ENCODE results near the gene CATSPER3.

CATSPER3 gene

GRCh38 chr5:135048286-135048685 lies 80.6 kb downstream of the CATSPER3 start:
- DNase-seq: no peak

DNA sequence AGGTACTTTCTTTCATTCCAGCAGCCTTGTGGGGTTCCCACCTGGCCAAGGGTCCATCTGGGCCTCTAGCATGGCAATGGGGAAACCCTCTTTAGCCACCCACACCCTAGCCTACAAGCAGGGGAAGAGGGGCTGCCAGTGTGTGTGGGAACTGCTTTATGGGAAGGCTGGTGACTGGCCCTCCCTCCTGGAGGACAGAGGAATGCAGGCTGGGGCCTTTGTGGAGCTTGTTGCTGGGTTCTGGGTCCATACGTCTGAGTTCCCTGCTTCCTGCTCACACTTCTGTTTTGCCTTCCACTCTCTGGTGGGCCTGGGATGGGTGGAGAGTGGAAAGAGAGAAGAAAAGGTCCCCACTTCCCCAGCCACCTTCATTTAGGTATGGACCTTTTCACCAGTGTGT lies 81.2 kb downstream of the CATSPER3 start:
- DNase-seq: no peak

DNA sequence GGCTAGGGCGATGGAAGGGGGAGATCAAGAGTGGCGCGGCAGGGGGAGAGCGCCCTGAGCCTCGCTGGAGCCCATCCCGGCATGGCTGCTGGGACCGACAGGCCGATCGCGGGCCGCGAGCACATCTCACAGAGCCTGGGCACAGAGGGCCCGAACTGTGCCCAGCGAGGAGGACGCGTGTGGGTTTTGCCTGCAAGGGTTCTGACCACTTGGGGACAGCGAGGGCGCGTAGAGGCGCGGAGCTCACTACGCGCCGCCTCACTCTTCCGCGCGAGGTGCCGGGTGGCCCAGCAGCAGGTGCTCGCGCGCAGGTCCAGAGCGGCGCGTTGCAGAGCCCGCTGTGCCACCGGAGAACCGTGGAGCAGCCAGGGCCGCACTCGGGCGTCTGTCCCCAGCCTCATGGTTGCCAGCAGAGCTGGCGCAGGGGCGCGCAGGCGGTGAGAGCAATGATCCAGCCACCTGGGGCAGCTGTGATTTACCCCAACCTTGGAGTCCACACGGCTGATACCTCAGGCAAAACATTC lies 82.6 kb downstream of the CATSPER3 start:
- no peak for DNase-seq

- no peak for DNase-seq
These were observed 83.7 kb downstream of the CATSPER3 start for GRCh38 chr5:135051399-135051798.

DNA sequence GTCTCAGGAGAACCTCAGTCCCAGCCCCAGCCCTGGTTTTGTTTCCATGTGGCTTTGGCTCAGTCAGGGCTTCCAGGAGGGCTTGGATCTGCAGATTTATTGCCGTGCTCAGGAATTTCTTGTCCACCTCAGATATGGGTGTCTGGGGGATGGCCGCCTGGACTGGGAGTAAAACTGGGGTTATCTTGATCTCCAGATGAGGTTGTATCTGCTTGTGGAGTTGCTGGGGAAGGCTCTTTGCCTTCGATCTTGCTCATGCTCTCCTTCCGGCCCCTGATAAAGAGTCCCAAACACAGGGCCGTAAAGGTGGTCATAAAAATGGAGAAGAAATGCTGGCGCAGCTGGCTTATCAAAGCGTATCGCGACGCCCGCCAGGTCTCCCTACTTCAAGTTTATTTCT lies 84.2 kb downstream of the CATSPER3 start:
- no peak for DNase-seq

- no peak for DNase-seq
These were observed 84.9 kb downstream of the CATSPER3 start for GRCh38 chr5:135052511-135053145.

- DNase-seq: no peak
These were observed 85.6 kb downstream of the CATSPER3 start for GRCh38 chr5:135053278-135053677.

DNA sequence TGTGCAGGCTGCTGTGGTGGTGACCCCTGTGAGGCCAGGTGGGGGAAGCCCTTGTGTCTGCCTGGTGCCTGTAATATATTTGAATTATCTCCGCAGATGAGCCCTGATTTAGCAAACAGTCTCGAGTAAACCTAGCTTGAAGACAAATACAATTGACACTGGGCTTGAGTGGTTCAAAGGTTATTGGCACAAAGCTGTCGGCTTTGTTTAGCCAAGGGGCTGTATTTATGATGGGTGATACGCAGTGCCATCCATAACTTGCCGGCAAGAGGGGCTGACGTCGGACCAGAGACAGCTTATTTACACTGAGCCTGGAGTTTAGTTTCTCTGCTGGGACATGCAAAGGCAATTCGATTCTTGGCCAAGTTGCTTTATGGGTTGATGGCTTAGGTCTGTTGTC lies 86.3 kb downstream of the CATSPER3 start:
- no peak for DNase-seq

GRCh38 chr5:135054546-135054945 lies 86.8 kb downstream of the CATSPER3 start:
- DNase-seq: no peak

DNA sequence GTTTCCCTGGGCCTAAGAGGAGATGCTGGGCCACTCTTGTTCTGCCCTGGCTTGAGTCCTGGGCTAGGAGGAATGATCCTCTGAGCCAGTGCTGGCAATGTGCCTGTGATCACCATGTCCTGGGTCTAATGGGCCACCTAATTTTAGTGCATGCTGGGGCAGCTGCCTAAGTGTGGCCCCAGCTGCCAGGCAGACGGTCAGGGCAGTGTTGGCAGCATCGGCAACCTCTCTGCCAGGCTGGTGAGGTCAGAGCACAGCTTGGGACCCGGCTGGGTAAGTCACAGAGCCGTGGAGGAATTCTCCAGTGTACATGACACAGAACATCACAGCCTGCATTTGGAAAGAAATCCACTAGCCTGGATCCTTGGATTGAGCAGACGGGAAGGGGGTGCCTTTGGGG lies 87.7 kb downstream of the CATSPER3 start:
- DNase-seq: no peak

- no peak for DNase-seq
These were observed 88.8 kb downstream of the CATSPER3 start for GRCh38 chr5:135056316-135057030.

DNA sequence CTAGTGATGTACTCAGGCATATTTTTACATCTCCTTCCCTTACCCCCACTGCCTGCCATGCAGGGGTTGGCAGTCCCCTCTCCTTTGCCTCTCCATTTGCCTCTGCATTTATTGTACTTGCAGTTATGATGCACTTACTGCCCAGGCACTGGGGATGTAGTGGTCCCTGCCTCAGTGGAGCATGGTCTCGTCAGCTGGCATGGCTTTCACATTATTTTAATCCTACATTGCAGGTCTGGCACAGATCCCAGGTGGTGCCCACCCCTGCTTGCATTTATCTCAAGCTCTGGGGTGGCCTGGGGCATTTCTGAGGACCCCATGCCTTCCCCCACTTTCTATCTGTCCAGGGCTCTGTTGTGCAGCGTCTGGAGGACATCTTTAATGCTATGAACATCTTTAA lies 89.5 kb downstream of the CATSPER3 start:
- no peak for DNase-seq

GRCh38 chr5:135058331-135058732 lies 90.6 kb downstream of the CATSPER3 start:
- no peak for DNase-seq

DNA sequence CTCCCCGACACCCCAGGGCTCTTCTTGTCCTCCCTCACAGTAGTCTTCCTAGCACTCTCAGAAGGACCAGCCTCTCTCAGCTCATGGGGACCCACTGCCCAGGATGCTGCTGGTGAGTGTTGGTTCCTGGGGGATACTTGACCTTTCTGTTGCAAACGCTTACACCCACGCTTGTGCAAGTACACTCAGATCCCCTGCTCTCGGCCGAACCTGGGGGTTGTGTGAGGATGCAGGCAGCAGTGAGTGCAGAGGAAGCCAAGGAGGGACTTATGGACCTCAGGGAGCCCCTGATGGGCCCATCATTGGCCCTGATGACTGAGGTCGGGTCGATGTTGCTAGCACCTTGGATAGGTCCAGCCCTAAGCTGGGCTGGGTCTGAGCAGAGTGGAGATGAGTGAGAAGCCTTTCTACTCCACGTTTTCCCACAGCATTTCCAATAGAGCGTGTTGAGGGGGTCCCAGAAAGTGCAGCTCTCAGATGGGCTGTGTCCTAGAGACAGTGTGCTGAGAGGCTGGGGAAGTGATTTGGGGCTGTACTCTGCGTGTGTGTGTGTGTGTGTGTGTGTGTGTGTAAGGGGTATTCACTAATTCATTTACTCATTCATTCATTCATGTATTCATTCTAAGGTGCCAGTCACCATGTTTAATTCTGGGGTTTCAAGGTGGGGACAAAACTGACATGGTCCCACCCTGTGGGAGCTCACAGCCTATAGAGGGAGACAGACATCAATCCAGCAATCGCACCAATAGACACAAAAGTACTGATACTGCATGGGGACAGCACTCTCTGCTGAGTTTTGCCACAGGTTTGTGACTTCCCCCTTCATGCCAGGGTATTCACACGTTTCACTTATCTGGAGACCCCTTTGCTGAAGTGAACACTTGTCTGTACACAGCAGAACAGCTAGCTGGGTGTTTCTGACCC lies 91.6 kb downstream of the CATSPER3 start:
- no peak for DNase-seq

DNA sequence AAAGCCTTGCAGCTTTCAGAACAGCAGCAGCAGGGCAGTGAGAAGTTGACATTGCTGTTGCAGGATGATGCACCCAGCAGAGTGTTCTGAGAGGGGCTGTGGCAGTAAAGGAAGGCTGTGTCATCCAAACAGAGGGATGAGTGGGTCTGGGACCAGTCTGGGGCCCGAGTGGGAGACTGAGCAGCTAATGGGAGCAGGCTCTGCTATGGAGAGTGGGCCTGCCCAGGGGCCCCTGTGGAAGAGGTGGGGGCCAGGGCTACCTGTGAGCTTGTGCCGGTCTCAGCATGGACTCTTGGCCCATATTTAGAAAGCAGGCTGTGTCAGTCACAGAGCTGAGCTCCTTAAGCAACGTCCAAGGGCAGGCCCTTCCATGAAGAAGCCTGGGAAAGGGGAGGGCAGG lies 92.3 kb downstream of the CATSPER3 start:
- no peak for DNase-seq

- no peak for DNase-seq
These were observed 93.3 kb downstream of the CATSPER3 start for GRCh38 chr5:135061001-135061400.

All from NCI-H1105 (cell line).